Activated CD8-positive, alpha-beta memory T cell treated with anti-CD3 and anti-CD28 coated beads, Interleukin-2, amount 50 U/mL, for 48 hours (primary cell): ENCODE measurements around the gene MDH2.
"Not testable (repeated sequence)": the region's sequence is repeated elsewhere in the genome, so short reads cannot be mapped to it uniquely, and the experiment has no call there.

Experiments used
- DNase-seq: peaks from one replicate; pipeline ENCODE4 v3.0.0-alpha.2; 2020

Gene MDH2

GRCh38 chr7:76047811-76048667, at the start of gene MDH2, which contains the start of gene STYXL1:
Gene MDH2 (plus strand): TSS chr7:76048106. CDS start chr7:76048161, 55 bp downstream.
Gene STYXL1 (minus strand): TSS chr7:76048000. CDS start chr7:76030523, 17,477 bp downstream.
- peak; percentile 94 for DNase-seq

- DNase-seq, result no peak
Observed at GRCh38 chr7:76000566-76000965, 47.3 kb upstream of the MDH2 start.

GRCh38 chr7:76002139-76002538, 45.8 kb upstream of the MDH2 start:
- no peak for DNase-seq

- DNase-seq, result no peak
Observed at GRCh38 chr7:76002822-76003221, 45.1 kb upstream of the MDH2 start.

- no peak for DNase-seq
Observed at GRCh38 chr7:76003351-76003750, 44.6 kb upstream of the MDH2 start.

- DNase-seq, result not testable (repeated sequence)
Observed at GRCh38 chr7:76005004-76005403, 42.9 kb upstream of the MDH2 start.

GRCh38 chr7:76008156-76008687, 39.7 kb upstream of the MDH2 start:
- no peak for DNase-seq

- no peak for DNase-seq
Observed at GRCh38 chr7:76009672-76010600, 38.0 kb upstream of the MDH2 start.

GRCh38 chr7:76011442-76011861, 36.5 kb upstream of the MDH2 start:
- DNase-seq, result no peak

GRCh38 chr7:76016191-76016947, 31.5 kb upstream of the MDH2 start:
- DNase-seq, result no peak

GRCh38 chr7:76018520-76018919, 29.4 kb upstream of the MDH2 start:
- DNase-seq, result not testable (repeated sequence)

- peak; percentile 89 for DNase-seq
Observed at GRCh38 chr7:76020031-76020714, 27.7 kb upstream of the MDH2 start.

- DNase-seq, result no peak
Observed at GRCh38 chr7:76022026-76022780, 25.7 kb upstream of the MDH2 start.

GRCh38 chr7:76023002-76023401, 24.9 kb upstream of the MDH2 start:
- DNase-seq, result no peak

GRCh38 chr7:76029682-76030081, 18.2 kb upstream of the MDH2 start:
- DNase-seq, result not testable (repeated sequence)

GRCh38 chr7:76031964-76032363, 15.9 kb upstream of the MDH2 start:
- no peak for DNase-seq

GRCh38 chr7:76037310-76037709, 10.6 kb upstream of the MDH2 start:
- no peak for DNase-seq

GRCh38 chr7:76040126-76040525, 7.8 kb upstream of the MDH2 start:
- no peak for DNase-seq

GRCh38 chr7:76044375-76044865, 3.5 kb upstream of the MDH2 start:
- DNase-seq, result no peak

- DNase-seq, result no peak
Observed at GRCh38 chr7:76047305-76047810, 548 bp upstream of the MDH2 start.

- DNase-seq, result peak; percentile 59
Observed at GRCh38 chr7:76048668-76048988, 722 bp downstream of the MDH2 start.
